Measurements from ENCODE around the gene UNC79.

- TF ChIP-seq POLR2A (IDR thresholded peaks at IDR 0.05) (no peak), CTCF (IDR thresholded peaks at IDR 0.05 in 4 of 5, conservative IDR thresholded peaks at IDR 0.05 in 1 of 5) (no peak)
These were observed 294.4 kb downstream of the UNC79 start for GRCh38 chr14:93725002-93725582.

Measured in gastrocnemius medialis (tissue), 4 donors.